Uterus (tissue), 4 donors: ENCODE data around the gene FAF1. TPM values are rescaled to one million over a fixed set of nuclear protein-coding genes. Genes with fewer than 3 reads are reported as not detected.
A peak's percentile ranks its signal among the peaks of the same experiment; 100 is the strongest.

Source experiments
- DNase-seq, 2 donors: peaks; one replicate each; pipeline ENCODE4 v3.0.0-alpha.2; 2019 to 2020
- H3K27ac ChIP-seq, 2 donors: fragments of 200-600 bp; sonication (generic); 1 replicate in 1 of 2; 2 replicates in 1 of 2; pipeline ENCODE4 v1.5.1; 2016 to 2018
- H3K27me3 ChIP-seq, 2 donors: fragments of 200-600 bp; sonication (generic); one replicate each; pipeline ENCODE4 v1.5.1; 2018 to 2019; ENCODE audit warnings: control low read depth in 1 of 2
- H3K36me3 ChIP-seq, 2 donors: fragments of 200-600 bp; sonication (generic); one replicate each; pipeline ENCODE4 v1.5.1; 2019; ENCODE audit warnings: control low read depth in 1 of 2
- H3K4me1 ChIP-seq, 2 donors: fragments of 200-600 bp; sonication (generic); one replicate each; pipeline ENCODE4 v1.5.1; 2018 to 2019; ENCODE audit warnings: control low read depth in 1 of 2
- H3K4me3 ChIP-seq, 2 donors: fragments of 200-600 bp; sonication (generic); 1 replicate in 1 of 2; 2 replicates in 1 of 2; pipeline ENCODE4 v1.5.1; 2018 to 2019; ENCODE audit warnings: mild to moderate bottlenecking in 1 of 2
- H3K9me3 ChIP-seq, 2 donors: fragments of 200-600 bp; sonication (generic); one replicate each; pipeline ENCODE4 v1.5.1; 2019; ENCODE audit warnings: control low read depth in 1 of 2
- CTCF ChIP-seq, 4 experiments: fragments of 200-600 bp in 2 of 4; fragments of 450-650 bp in 2 of 4; sonication (generic) in 2 of 4; IDR thresholded peaks; one replicate each; pipeline ENCODE4 v1.5.1; 2016 to 2019; ENCODE audit warnings: antibody characterized with exemption in 4 of 4, mild to moderate bottlenecking in 2 of 4, moderate library complexity in 1 of 4
- POLR2A ChIP-seq, 2 donors: fragments of 450-650 bp; IDR thresholded peaks; one replicate each; pipeline ENCODE4 v1.6.1; 2016; ENCODE audit warnings: antibody characterized with exemption in 2 of 2, mild to moderate bottlenecking in 1 of 2, moderate library complexity in 1 of 2
- intact Hi-C: fragments of 100-400 bp; cut with DNase I; formaldehyde crosslinking; loops from one replicate; pipeline ENCODE4 v1.15.1; 2023; ENCODE audit warnings: low total_unique reads
- total RNA-seq, 4 donors: library from RNA; depleted of rRNA in 3 of 4; stranded (reverse); fragments of >200 nt in 3 of 4; gene quantifications; one replicate each; pipeline versions ENCODE4 v1.1.0 to v1.2.4, GENCODE V29; 2014 to 2023
- donor health status: DM: yes; HTN: yes; CAD: no.

Gene FAF1
- total RNA-seq, 4 donors from 2014 or later, result 34.1 to 77.2 (median 64.1) TPM

- Histone ChIP-seq H3K9me3 (no peaks in the 10 kb centered on the region), H3K27ac (peak overlapping the region; percentile 90 to 98), H3K27me3 (no peaks in the 10 kb centered on the region), H3K36me3 (no peaks in the 10 kb centered on the region), H3K4me3 (peak overlapping the region; percentile 63 to 74), H3K4me1 (no peaks in the 10 kb centered on the region)
- intact Hi-C loops, result no loop called here
- peak; percentile 53 to 58 for DNase-seq
- TF ChIP-seq CTCF (IDR thresholded peaks at IDR 0.05) (no peak), POLR2A (IDR thresholded peaks at IDR 0.05) (peak in 1 of 2 donors; percentile 23)
These were observed 18.2 kb upstream of the FAF1 start for GRCh38 chr1:50978144-50978851.

DNA sequence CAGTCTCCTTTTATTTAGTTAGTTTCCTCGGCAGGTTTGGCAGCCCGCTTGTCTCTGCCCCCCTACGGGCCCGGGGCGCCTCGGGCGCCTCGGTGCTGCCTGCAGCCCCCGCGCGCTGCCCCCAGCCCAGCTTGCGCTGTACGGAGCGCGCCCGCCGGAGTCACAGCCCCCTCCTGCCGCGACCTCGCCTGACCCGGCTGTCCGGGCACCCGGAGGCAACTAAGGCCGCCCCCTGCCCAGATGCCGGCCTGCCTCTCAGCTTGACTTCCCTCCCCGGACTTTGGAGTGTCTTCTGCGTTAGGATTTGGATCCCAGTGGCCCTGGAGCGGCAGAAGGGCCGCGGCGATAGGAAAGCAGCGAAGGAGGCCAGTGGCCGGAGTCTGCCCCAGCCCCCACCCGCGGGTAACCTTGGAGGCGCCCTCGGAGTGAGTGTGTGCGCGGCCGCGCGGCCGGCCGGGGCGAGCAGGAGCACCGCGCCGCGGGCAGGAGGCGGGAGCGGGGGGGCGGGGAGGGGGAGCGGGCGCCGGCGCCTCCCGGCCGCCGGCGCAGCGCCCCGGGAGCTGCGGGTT is 17.6 kb upstream of the FAF1 start:
- Histone ChIP-seq H3K4me3 (peak overlapping the region; percentile 63 to 74), H3K27ac (peak overlapping the region; percentile 90 to 98), H3K27me3 (peaks cover 0 to 4% of the 10 kb centered on the region in 2 donors), H3K9me3 (no peaks in the 10 kb centered on the region), H3K4me1 (no peaks in the 10 kb centered on the region), H3K36me3 (no peaks in the 10 kb centered on the region)
- intact Hi-C loops, result no loop called here
- TF ChIP-seq POLR2A (IDR thresholded peaks at IDR 0.05) (no peak), CTCF (IDR thresholded peaks at IDR 0.05) (no peak)
- peak; percentile 49 to 51 for DNase-seq

DNA sequence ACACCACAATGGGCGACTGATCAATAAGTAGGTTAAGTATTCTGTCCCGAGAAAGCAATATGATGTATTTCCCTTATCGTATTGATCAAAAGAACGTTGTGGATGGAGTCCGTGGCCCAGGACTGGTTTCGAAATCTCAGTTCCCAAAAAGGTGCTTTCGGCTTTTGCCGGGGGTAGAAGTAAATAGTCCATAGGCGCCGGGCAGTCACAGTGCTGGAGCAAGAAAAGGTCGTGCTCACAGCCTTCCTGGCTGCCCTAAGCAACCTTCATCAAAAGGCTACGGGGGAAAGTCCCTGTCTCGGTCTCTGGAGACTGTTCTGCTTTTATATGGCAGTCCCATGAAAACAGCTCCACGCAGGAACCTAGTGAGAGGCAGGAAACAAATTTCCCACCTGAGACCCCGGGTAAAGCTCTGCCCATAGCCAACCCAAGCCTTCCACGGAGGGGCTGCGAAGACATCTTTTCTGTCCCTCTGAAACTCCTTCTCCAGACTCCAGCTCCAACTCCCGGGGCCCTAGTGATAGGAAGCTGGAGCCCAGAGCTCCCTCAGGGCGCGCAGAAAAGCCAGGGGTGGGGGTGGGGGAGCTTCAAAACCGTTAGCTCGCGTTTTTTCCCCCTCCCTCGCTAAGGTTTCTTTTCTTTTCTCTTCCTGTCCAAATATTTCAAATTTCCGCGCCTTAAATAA is 17.0 kb upstream of the FAF1 start:
- intact Hi-C loops, result no loop called here
- TF ChIP-seq CTCF (IDR thresholded peaks at IDR 0.05) (no peak), POLR2A (IDR thresholded peaks at IDR 0.05) (no peak)
- peak in 1 of 2 donors; percentile 20 for DNase-seq

DNA sequence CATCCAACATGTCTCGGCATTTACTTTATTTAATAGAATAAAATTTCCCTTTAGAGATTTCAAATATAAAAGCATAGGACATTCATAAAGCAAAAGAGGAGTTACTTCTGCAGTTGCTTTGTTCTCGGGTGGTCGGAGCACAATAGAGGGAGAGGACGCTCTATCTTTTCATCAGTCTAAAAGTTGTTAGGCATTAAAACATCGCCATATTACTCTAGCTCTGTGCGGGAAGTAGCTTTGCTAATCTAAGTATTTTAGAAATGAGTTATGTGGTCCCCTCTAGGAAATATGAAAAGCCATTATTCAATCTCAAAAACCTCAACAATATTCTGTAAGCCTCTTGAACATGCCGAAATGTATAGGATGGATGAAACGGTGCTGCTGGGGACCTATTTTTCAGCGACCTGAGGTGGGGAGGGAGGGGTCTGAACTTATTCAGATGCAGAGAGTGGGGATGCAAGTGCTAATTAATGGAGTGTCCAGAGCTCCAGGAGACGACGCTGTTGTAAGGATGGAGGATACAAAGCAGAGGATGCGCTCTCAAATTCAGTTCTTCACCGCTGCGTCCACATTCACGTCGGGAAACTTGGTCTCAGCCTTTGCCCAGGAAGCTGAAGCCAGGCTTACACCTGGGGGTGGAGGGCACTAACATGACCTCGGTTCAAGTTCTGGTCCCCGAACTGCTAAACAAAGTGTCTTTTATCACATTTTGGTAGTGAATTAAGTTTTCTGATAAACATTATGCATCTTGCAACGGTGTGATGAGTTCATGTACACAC is 16.2 kb upstream of the FAF1 start:
- TF ChIP-seq POLR2A (IDR thresholded peaks at IDR 0.05), result no peak
- H3K27me3 ChIP-seq, result peaks cover 0 to 4% of the 10 kb centered on the region in 2 donors
- peak overlapping the region; percentile 63 to 74 for H3K4me3 ChIP-seq
- no peaks in the 10 kb centered on the region for H3K36me3 ChIP-seq
- DNase-seq, result no peak
- peak overlapping the region; percentile 90 to 98 for H3K27ac ChIP-seq
- no peaks in the 10 kb centered on the region for H3K4me1 ChIP-seq
- intact Hi-C loops, result no loop called here
- no peaks in the 10 kb centered on the region for H3K9me3 ChIP-seq

More for the DNA sequence above, 17.0 kb upstream of the FAF1 start:
- H3K4me1 ChIP-seq, result no peaks in the 10 kb centered on the region
- H3K27me3 ChIP-seq, result peaks cover 0 to 4% of the 10 kb centered on the region in 2 donors
- no peaks in the 10 kb centered on the region for H3K36me3 ChIP-seq
- H3K27ac ChIP-seq, result peak overlapping the region; percentile 90 to 98
- peak overlapping the region; percentile 63 to 74 for H3K4me3 ChIP-seq
- no peaks in the 10 kb centered on the region for H3K9me3 ChIP-seq

GRCh38 chr1:50975436-50975835 is 15.4 kb upstream of the FAF1 start:
- Histone ChIP-seq H3K36me3 (no peaks in the 10 kb centered on the region), H3K9me3 (no peaks in the 10 kb centered on the region), H3K27me3 (peaks cover 0 to 4% of the 10 kb centered on the region in 2 donors), H3K4me3 (no peak overlapping the region), H3K27ac (peak overlapping the region; percentile 12 to 98), H3K4me1 (no peaks in the 10 kb centered on the region)
- no peak for DNase-seq
- TF ChIP-seq POLR2A (IDR thresholded peaks at IDR 0.05) (no peak), CTCF (IDR thresholded peaks at IDR 0.05) (no peak)
- intact Hi-C loops, result no loop called here
